Mucosa of descending colon (tissue), 3 donors: ENCODE results near the gene ZHX3. TPM values are rescaled to one million over a fixed set of nuclear protein-coding genes. Genes with fewer than 3 reads are reported as not detected.
"Not testable (repeated sequence)": the region's sequence is repeated elsewhere in the genome, so short reads cannot be mapped to it uniquely, and the experiment has no call there.

Source experiments
- ATAC-seq: fragments of 200-7000 bp; cut with Tn5 transposase; one replicate; pipeline ENCODE4 v1.9.1; 2020; ENCODE audit warnings: mild to moderate bottlenecking, moderate library complexity
- DNase-seq, 3 donors: peaks; one replicate each; pipeline ENCODE4 v3.0.0-alpha.2; 2020
- H3K36me3 ChIP-seq: fragments of 200-600 bp; one replicate; pipeline ENCODE4 v1.8.0; 2021; ENCODE audit warnings: low read depth, mild to moderate bottlenecking
- H3K4me1 ChIP-seq: fragments of 200-600 bp; one replicate; pipeline ENCODE4 v1.8.0; 2021; ENCODE audit warnings: low read depth, mild to moderate bottlenecking
- H3K4me3 ChIP-seq: fragments of 200-600 bp; one replicate; pipeline ENCODE4 v1.8.0; 2021; ENCODE audit warnings: mild to moderate bottlenecking
- H3K9me3 ChIP-seq: fragments of 200-600 bp; one replicate; pipeline ENCODE4 v1.8.0; 2021; ENCODE audit warnings: mild to moderate bottlenecking
- CTCF ChIP-seq: fragments of 200-600 bp; IDR thresholded peaks from one replicate; pipeline ENCODE4 v1.8.0; 2022; ENCODE audit warnings: antibody characterized with exemption, mild to moderate bottlenecking
- intact Hi-C, 2 donors: fragments of 100-400 bp; cut with DNase I in 1 of 2; cut with micrococcal nuclease in 1 of 2; formaldehyde crosslinking; loops; one replicate each; pipeline versions ENCODE4 v1.11.0 to v1.11.1; 2022; cut with DNase I, micrococcal nuclease
- total RNA-seq, 3 donors: library from RNA; stranded (reverse); fragmentation: NEBNext Ultra II Directional in 2 of 3; extraction: Animal tissue kit (Norgen Biotek cat#: 25700) in 2 of 3; gene quantifications; one replicate each; pipeline versions ENCODE4 v1.2.1 to v1.2.4, GENCODE V29; 2021 to 2023
- donor health status: DM: no; HTN: no; CAD: no; lungs with moderate emphysema.
- donor health status: DM: no; HTN: no; CAD: no.
- donor health status: DM: no; HTN: yes; CAD: no.

The ZHX3 gene
- total RNA-seq, 3 donors from 2014 or later: 24.5 to 84.5 (median 32.8) TPM

GRCh38 chr20:41247523-41248367, 69.8 kb downstream of the ZHX3 start:
- no peak for TF ChIP-seq CTCF
- no peak overlapping the region for H3K4me3 ChIP-seq
- intact Hi-C loops: loop anchor here in 1 of 2 donors (10.0 kb wide), 1 partner anchor 87 kb away; no protein-coding TSS in a partner anchor
- peaks cover 20% of the 10 kb centered on the region for H3K4me1 ChIP-seq
- no peaks in the 10 kb centered on the region for H3K36me3 ChIP-seq
- peak; percentile 61 for ATAC-seq
- H3K9me3 ChIP-seq: no peaks in the 10 kb centered on the region
- no peak for DNase-seq

GRCh38 chr20:41245086-41245707, 72.3 kb downstream of the ZHX3 start:
- no peak for DNase-seq
- Histone ChIP-seq H3K36me3 (no peaks in the 10 kb centered on the region), H3K4me3 (no peak overlapping the region), H3K4me1 (peaks cover 20% of the 10 kb centered on the region), H3K9me3 (no peaks in the 10 kb centered on the region)
- peak; percentile 60 for ATAC-seq
- no peak for TF ChIP-seq CTCF
- intact Hi-C loops: loop anchor here in 1 of 2 donors (10.0 kb wide), 1 partner anchor 90 kb away; no protein-coding TSS in a partner anchor

- H3K4me1 ChIP-seq: peaks cover 9% of the 10 kb centered on the region
- ATAC-seq: peak; percentile 21
- intact Hi-C loops: loop anchor here in 1 of 2 donors (10.0 kb wide), 1 partner anchor 92 kb away; no protein-coding TSS in a partner anchor
- no peak for DNase-seq
- H3K4me3 ChIP-seq: no peak overlapping the region
- no peaks in the 10 kb centered on the region for H3K36me3 ChIP-seq
- no peaks in the 10 kb centered on the region for H3K9me3 ChIP-seq
- no peak for TF ChIP-seq CTCF
Measured at GRCh38 chr20:41242807-41243206, 74.7 kb downstream of the ZHX3 start.

- H3K4me3 ChIP-seq: no peak overlapping the region
- intact Hi-C loops: loop anchor here in 1 of 2 donors (10.0 kb wide), 1 partner anchor 92 kb away; no protein-coding TSS in a partner anchor
- no peak for TF ChIP-seq CTCF
- peaks cover 9% of the 10 kb centered on the region for H3K4me1 ChIP-seq
- no peaks in the 10 kb centered on the region for H3K36me3 ChIP-seq
- DNase-seq: no peak
- no peak for ATAC-seq
- H3K9me3 ChIP-seq: no peaks in the 10 kb centered on the region
Measured at GRCh38 chr20:41242352-41242751, 75.2 kb downstream of the ZHX3 start.

- DNase-seq, intact Hi-C loops, H3K4me3 ChIP-seq, ATAC-seq, H3K36me3 ChIP-seq, H3K4me1 ChIP-seq, H3K9me3 ChIP-seq: not testable (repeated sequence)
Measured at GRCh38 chr20:41237233-41237632, 80.3 kb downstream of the ZHX3 start.

- intact Hi-C loops, H3K4me1 ChIP-seq, DNase-seq, H3K9me3 ChIP-seq, H3K36me3 ChIP-seq, ATAC-seq, H3K4me3 ChIP-seq: not testable (repeated sequence)
Measured at GRCh38 chr20:41236818-41237217, 80.7 kb downstream of the ZHX3 start.
